IPS-20b (cell line): ENCODE measurements around the gene ZC3H14.
"Not testable (repeated sequence)": the region's sequence is repeated elsewhere in the genome, so short reads cannot be mapped to it uniquely, and the experiment has no call there.

Experiments
- H3K27ac ChIP-seq: one replicate; pipeline ENCODE4 v1.5.1; 2013; ENCODE audit warnings: low read length
- H3K27me3 ChIP-seq: 2 replicates; pipeline ENCODE4 v1.6.1; 2013; ENCODE audit warnings: mild to moderate bottlenecking, low read length, inconsistent platforms; ENCODE audit not compliant: insufficient read depth
- H3K36me3 ChIP-seq: 2 replicates; pipeline ENCODE4 v1.6.1; 2013; ENCODE audit warnings: low read depth, mild to moderate bottlenecking, inconsistent platforms, low read length, moderate library complexity; ENCODE audit not compliant: insufficient read depth
- H3K4me1 ChIP-seq: 2 replicates; pipeline ENCODE4 v1.6.1; 2013; ENCODE audit warnings: mild to moderate bottlenecking, control low read depth, inconsistent platforms, low read length, moderate library complexity; ENCODE audit not compliant: insufficient read depth
- H3K4me3 ChIP-seq: 2 replicates; pipeline ENCODE4 v1.5.1; 2013; ENCODE audit warnings: mild to moderate bottlenecking, low read length, inconsistent platforms
- H3K9ac ChIP-seq: 2 replicates; pipeline ENCODE4 v1.6.1; 2013; ENCODE audit warnings: low read depth, mild to moderate bottlenecking, inconsistent platforms, low read length, moderate library complexity
- H3K9me3 ChIP-seq: 2 replicates; pipeline ENCODE4 v1.6.1; 2013; ENCODE audit warnings: mild to moderate bottlenecking, low read depth, low read length, inconsistent platforms; ENCODE audit not compliant: insufficient read depth

ZC3H14 gene, protein sequence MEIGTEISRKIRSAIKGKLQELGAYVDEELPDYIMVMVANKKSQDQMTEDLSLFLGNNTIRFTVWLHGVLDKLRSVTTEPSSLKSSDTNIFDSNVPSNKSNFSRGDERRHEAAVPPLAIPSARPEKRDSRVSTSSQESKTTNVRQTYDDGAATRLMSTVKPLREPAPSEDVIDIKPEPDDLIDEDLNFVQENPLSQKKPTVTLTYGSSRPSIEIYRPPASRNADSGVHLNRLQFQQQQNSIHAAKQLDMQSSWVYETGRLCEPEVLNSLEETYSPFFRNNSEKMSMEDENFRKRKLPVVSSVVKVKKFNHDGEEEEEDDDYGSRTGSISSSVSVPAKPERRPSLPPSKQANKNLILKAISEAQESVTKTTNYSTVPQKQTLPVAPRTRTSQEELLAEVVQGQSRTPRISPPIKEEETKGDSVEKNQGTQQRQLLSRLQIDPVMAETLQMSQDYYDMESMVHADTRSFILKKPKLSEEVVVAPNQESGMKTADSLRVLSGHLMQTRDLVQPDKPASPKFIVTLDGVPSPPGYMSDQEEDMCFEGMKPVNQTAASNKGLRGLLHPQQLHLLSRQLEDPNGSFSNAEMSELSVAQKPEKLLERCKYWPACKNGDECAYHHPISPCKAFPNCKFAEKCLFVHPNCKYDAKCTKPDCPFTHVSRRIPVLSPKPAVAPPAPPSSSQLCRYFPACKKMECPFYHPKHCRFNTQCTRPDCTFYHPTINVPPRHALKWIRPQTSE

DNA sequence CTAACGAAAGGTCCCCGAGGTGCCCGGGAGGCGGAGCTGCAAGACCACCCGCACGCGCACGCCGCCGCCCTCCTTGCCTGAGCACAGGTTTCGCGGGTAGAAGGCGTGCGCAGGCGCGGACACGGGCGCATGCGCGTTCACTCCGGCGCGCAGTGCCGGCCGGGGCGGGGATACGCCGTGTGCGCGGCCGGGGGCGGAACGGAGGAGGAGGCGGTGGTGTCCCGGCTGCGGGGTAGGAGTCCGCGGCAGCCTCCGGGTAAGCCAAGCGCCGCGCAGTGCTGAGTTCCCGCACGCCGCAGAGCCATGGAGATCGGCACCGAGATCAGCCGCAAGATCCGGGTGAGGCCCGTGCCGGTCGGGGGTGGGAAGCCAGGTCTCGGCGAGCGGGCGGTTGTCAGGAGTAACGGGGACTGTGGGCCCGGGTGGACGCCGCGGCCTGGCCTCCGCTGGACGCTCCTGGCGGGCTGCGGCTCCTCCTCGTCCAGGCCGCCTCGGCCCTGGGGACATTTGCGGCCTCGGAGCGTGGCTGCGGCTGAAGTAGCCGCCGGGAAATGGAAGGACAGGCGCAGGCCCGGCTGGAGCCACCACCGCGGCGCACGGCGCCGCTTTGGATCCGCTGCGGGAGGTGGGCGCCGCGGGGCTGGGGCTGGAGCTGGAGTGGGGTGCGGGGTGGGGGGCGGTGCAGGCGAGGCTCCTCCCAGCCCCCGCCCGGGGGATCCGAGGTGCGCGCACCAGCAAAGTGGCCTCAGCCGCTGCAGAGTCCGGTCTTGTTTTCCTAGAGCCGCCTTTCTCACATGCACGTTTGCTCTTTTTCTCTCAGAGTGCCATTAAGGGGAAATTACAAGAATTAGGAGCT, at the start of gene ZC3H14:
ZC3H14 (plus strand) TSS at position 207 of the 856 bp plus-strand sequence; CDS start at position 304, 97 bp downstream.
- Histone ChIP-seq H3K9me3 (no peaks in the 10 kb centered on the region), H3K9ac (peak within 1 kb of the TSS; percentile 87), H3K27ac (peak within 1 kb of the TSS; percentile 55), H3K27me3 (no peaks in the 10 kb centered on the region), H3K4me1 (no peaks in the 10 kb centered on the region), H3K36me3 (peaks cover 25% of the 10 kb centered on the region), H3K4me3 (peak within 1 kb of the TSS; percentile 83)

DNA sequence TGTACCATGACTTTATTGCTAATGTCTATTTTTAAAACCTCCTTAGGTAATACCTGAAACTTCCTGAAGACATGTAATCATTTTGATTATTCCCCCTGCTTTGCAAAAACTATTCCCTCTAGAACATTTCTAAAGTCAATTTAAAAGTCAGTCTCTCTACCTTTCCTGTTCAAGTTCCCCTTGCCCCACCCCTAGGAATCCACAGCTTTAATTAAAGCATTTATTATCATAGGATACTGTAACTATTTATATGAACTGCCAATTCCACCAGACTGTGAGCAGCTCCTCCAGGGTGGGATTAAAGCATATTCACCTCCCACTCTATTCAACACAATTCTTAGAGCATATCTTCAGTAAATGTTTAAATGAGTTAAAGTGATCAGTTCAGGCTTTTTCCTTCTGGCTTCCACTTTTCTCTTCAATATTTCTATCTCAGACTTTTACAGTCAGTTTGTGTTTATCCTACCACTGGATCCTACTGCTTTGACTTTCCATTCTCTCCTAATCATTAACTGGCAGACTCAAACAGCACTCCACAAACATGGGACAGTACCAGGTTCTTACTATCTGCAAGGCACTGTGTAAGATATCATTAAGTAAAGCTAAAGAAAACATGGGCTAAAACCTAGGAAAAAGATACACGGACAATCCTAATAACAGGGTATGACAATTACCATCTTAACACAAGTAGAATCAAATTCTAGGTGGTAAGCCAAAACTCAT, 47.2 kb upstream of the ZC3H14 start:
- Histone ChIP-seq H3K27me3 (no peaks in the 10 kb centered on the region), H3K4me1 (no peaks in the 10 kb centered on the region), H3K9me3 (no peaks in the 10 kb centered on the region), H3K36me3 (peaks cover 29% of the 10 kb centered on the region), H3K9ac (no peak overlapping the region), H3K4me3 (no peak overlapping the region), H3K27ac (no peak overlapping the region)

DNA sequence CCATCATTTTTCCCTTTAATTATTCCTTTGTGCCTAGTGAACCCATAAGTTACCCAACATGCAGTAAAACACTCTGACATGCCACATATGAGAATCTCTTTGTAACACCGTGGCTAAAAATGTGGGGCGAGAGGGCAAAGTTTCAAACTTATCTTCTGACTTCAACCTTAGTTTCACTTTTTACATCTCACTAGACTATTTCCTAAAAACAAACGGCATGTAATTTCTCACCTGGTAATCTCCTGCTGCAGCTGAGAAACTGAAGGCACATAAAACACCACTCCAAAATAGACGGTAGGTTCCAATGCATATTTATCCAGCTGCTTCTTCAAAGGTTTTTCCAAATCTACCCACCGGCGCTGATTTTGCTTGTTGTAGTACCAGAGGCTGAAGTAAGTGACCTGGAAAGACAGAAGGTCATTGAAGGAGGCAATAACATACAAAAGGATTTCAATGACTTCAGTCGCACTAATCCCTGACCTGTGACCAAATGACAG, 45.9 kb upstream of the ZC3H14 start:
- no peaks in the 10 kb centered on the region for H3K9me3 ChIP-seq
- no peak overlapping the region for H3K4me3 ChIP-seq
- peaks cover 29% of the 10 kb centered on the region for H3K36me3 ChIP-seq
- H3K4me1 ChIP-seq, result no peaks in the 10 kb centered on the region
- no peaks in the 10 kb centered on the region for H3K27me3 ChIP-seq
- no peak overlapping the region for H3K9ac ChIP-seq
- H3K27ac ChIP-seq, result no peak overlapping the region

DNA sequence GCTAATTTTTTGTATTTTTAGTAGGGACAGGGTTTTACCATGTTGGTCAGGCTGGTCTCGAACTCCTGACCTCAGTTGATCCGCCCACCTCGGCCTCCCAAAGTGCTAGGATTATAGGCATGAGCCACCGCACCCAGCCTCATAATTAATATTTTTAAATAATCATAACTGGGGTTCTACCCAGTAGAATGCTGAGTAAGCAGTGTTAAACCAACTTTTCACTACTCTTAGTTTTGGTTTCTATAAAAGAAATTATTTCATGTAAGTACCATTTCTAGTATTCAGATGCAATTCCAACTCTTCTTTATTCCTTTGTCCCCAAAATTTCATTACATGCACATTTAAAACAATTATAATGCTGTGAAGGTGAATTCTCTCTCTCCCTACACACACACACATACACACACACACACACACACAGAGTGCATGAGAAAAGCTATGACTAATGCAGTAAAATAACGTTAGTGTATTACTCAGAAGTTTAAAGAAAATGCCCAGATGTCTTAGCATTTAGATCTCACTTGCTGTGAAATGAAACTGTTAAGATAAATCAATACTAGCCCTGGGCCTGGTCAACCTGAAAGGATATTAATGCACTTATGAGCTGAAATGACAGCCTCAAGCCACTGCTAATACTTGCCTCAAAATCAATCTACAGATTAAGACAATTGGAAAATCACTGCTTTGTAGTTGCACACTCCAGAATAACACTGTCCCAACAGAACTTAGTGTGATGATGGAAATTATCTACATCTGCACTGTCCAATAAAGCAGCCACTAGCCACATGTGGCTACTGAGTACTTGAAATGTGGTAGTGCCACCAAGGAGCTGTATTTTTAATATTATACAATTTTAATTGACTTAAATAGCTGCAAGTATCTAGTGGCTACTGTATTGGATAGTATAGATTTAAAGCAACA, 44.0 kb upstream of the ZC3H14 start:
- H3K9ac ChIP-seq, result no peak overlapping the region
- H3K4me1 ChIP-seq, result no peaks in the 10 kb centered on the region
- peaks cover 26% of the 10 kb centered on the region for H3K36me3 ChIP-seq
- no peaks in the 10 kb centered on the region for H3K27me3 ChIP-seq
- H3K27ac ChIP-seq, result no peak overlapping the region
- no peak overlapping the region for H3K4me3 ChIP-seq
- no peaks in the 10 kb centered on the region for H3K9me3 ChIP-seq

DNA sequence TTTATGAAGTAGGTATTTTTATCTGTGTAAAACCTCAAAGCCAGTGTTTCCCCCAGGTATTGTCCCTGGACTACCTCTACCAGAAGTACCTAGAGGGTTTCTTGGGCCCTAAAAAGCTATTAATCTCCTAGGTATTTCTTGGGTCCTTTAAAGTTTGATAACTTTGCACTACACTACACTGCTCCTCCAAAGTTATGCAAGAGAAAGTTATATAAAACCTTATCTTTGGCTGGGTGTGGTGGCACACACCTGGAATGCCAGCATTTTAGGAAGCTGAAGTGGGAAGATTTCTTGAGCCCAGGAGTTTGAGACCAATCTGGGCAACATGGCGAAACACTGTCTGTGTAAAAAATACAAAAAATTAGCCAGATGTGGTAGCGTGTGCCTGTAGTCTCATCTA, 42.9 kb upstream of the ZC3H14 start:
- H3K27me3 ChIP-seq, result no peaks in the 10 kb centered on the region
- H3K4me3 ChIP-seq, result no peak overlapping the region
- no peak overlapping the region for H3K9ac ChIP-seq
- no peaks in the 10 kb centered on the region for H3K9me3 ChIP-seq
- H3K36me3 ChIP-seq, result peaks cover 21% of the 10 kb centered on the region
- no peak overlapping the region for H3K27ac ChIP-seq
- no peaks in the 10 kb centered on the region for H3K4me1 ChIP-seq

DNA sequence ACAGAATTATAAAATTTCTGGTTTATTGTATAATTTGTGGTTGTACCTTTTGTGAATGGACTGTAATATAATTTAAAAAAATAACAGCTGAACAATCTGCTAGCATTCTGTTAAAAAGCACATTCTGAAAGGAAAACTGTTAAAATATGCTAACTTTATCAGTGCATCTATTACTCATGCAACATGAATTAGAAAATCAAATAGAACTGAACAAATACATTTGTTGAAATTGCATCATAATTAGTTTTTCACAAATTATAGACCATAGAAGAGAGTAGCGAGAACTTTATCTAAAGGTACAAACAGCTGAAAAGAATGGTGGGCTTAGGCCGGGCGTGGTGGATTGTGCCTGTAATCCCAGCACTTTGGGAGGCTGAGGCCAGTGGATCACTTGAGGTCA, 41.0 kb upstream of the ZC3H14 start:
- H3K9me3 ChIP-seq, result no peaks in the 10 kb centered on the region
- 0 out of 2 replicates have a peak, but pooled peaks cover 2% of the 10 kb centered on the region for H3K36me3 ChIP-seq
- H3K27me3 ChIP-seq, result no peaks in the 10 kb centered on the region
- H3K4me1 ChIP-seq, result no peaks in the 10 kb centered on the region
- H3K27ac ChIP-seq, result no peak overlapping the region
- no peak overlapping the region for H3K4me3 ChIP-seq
- no peak overlapping the region for H3K9ac ChIP-seq

DNA sequence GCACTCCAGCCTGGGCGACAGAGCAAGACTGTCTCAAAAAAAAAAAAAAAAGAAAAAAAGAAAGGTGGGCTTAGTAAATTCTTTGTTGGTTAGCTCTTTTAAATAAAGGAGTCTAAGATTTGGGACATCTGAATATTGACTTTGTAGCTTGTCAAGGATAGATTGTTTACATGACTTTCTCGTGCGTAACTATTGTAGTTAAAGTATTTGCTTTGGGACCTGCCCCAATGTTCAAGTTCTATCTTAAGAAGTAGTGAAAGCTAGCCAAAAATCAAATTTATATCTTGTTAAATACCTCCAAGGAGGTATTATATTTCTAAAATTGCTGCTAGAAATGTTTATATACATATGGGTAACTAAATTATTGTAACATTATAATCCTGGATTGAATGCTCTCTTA, 40.4 kb upstream of the ZC3H14 start:
- Histone ChIP-seq H3K4me3 (no peak overlapping the region), H3K36me3 (no peaks in the 10 kb centered on the region), H3K27me3 (no peaks in the 10 kb centered on the region), H3K27ac (no peak overlapping the region), H3K4me1 (no peaks in the 10 kb centered on the region), H3K9ac (no peak overlapping the region), H3K9me3 (no peaks in the 10 kb centered on the region)

DNA sequence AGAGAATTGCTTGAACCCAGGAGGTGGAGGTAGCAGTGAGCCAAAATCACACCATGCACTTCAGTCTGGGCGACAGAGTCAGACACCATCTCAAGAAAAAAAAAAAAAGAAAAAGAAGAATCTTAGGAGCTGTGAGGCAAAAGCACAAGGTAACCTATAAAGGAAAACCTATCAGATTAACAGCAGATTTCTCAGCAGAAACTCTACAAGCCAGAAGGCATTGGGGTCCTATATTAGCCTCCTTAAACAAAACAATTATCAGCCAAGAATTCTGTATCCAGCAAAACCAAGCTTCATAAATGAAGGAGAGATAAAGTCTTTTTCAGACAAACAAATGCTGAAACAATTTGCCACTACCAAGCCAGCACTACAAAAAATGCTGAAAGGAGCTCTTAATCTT, 32.9 kb upstream of the ZC3H14 start:
- H3K27ac ChIP-seq, H3K27me3 ChIP-seq, H3K4me3 ChIP-seq, H3K9ac ChIP-seq, H3K4me1 ChIP-seq, H3K9me3 ChIP-seq: not testable (repeated sequence)
- H3K36me3 ChIP-seq, result peaks cover 14% of the 10 kb centered on the region

DNA sequence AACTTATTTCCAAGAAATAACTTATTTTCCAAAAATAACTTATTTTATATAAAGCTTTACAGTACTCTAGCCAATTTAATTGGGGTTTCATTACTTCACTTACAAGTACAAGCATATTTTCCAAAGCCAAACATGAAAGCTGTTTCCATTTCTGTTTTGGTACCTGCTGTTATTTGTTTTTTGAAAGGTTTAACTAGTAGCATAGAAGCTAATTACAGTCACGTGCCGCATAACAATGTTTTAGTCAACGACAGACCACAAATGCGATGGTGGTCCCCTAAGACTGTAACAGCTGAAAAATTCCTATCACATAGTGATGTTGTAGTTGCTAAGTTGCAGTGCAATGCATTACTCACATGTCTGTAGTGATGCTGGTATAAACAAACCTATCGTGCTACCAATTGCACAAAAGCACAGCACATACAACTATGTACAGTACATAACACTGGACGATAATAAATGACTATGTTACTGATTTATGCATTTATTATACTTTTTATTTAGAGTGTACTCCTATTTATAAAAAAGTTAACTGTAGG, 29.7 kb upstream of the ZC3H14 start:
- Histone ChIP-seq H3K9me3 (no peaks in the 10 kb centered on the region), H3K36me3 (peaks cover 30% of the 10 kb centered on the region), H3K27ac (no peak overlapping the region), H3K9ac (no peak overlapping the region), H3K27me3 (no peaks in the 10 kb centered on the region), H3K4me3 (no peak overlapping the region), H3K4me1 (no peaks in the 10 kb centered on the region)

DNA sequence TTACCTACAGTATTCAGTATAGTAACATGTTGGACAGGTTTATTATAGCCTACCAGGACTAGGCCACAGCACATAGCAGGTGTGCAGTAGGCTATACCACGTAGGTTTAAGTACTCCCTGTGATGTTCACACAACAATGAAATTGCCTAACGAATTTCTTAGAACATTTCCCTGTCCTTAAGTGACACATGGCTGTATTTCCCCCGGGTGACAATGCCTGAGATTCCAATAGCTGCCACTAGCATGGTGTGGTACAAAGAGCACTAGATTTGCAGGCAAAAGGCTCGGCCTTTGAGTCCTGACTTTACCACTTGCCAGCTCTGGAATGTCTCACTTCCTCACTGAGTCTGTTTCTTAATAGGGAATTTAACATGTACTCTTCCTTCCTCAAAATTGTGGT, 27.7 kb upstream of the ZC3H14 start:
- no peak overlapping the region for H3K4me3 ChIP-seq
- H3K9me3 ChIP-seq, result no peaks in the 10 kb centered on the region
- H3K27me3 ChIP-seq, result no peaks in the 10 kb centered on the region
- H3K36me3 ChIP-seq, result peaks cover 30% of the 10 kb centered on the region
- no peaks in the 10 kb centered on the region for H3K4me1 ChIP-seq
- H3K27ac ChIP-seq, result no peak overlapping the region
- H3K9ac ChIP-seq, result no peak overlapping the region
